Stimulated activated CD8-positive, alpha-beta memory T cell treated with anti-CD3 and anti-CD28 coated beads, Interleukin-12 subunit alpha, Interleukin-12 subunit beta, amount 100 ng/mL, for 1 hour (primary cell): ENCODE measurements around the gene ORC4.
"Not testable (repeated sequence)": the region's sequence is repeated elsewhere in the genome, so short reads cannot be mapped to it uniquely, and the experiment has no call there.

Experiments
- DNase-seq: peaks from one replicate; pipeline ENCODE4 v3.0.0-alpha.2; 2020; ENCODE audit warnings: low read depth

The ORC4 gene

GRCh38 chr2:148014616-148015015 lies 5.9 kb downstream of the ORC4 start:
- no peak for DNase-seq

- no peak for DNase-seq
Measured at GRCh38 chr2:148013876-148014275, 6.7 kb downstream of the ORC4 start.

GRCh38 chr2:148008411-148008810 lies 12.1 kb downstream of the ORC4 start:
- DNase-seq = not testable (repeated sequence)

GRCh38 chr2:148007219-148007900 lies 13.2 kb downstream of the ORC4 start:
- DNase-seq = no peak

- DNase-seq = no peak
Measured at GRCh38 chr2:148006249-148007007, 14.1 kb downstream of the ORC4 start.

GRCh38 chr2:148002420-148002819 lies 18.1 kb downstream of the ORC4 start:
- not testable (repeated sequence) for DNase-seq

- DNase-seq = no peak
Measured at GRCh38 chr2:148000095-148000494, 20.4 kb downstream of the ORC4 start.

- DNase-seq = no peak
Measured at GRCh38 chr2:147999126-147999525, 21.4 kb downstream of the ORC4 start.

GRCh38 chr2:147998203-147998602 lies 22.3 kb downstream of the ORC4 start:
- no peak for DNase-seq

GRCh38 chr2:147996828-147997227 lies 23.7 kb downstream of the ORC4 start:
- no peak for DNase-seq

GRCh38 chr2:147994965-147995364 lies 25.6 kb downstream of the ORC4 start:
- not testable (repeated sequence) for DNase-seq

- DNase-seq = no peak
Measured at GRCh38 chr2:147989809-147990403, 30.6 kb downstream of the ORC4 start.

GRCh38 chr2:147989102-147989501 lies 31.4 kb downstream of the ORC4 start:
- DNase-seq = no peak

- no peak for DNase-seq
Measured at GRCh38 chr2:147980940-147981528, 39.5 kb downstream of the ORC4 start.

- DNase-seq = no peak
Measured at GRCh38 chr2:147977679-147978078, 42.9 kb downstream of the ORC4 start.

- DNase-seq = no peak
Measured at GRCh38 chr2:147976102-147976501, 44.4 kb downstream of the ORC4 start.

- no peak for DNase-seq
Measured at GRCh38 chr2:147968571-147968970, 52.0 kb downstream of the ORC4 start.

GRCh38 chr2:147952118-147952517 lies 68.4 kb downstream of the ORC4 start:
- DNase-seq = no peak

- no peak for DNase-seq
Measured at GRCh38 chr2:147945660-147946059, 74.9 kb downstream of the ORC4 start.

GRCh38 chr2:147939313-147939712 lies 81.2 kb downstream of the ORC4 start:
- DNase-seq = no peak

- no peak for DNase-seq
Measured at GRCh38 chr2:147937744-147938349, 82.7 kb downstream of the ORC4 start.

GRCh38 chr2:147934881-147935620 lies 85.5 kb downstream of the ORC4 start:
- no peak for DNase-seq
